OCI-LY7 (cell line): ENCODE data around the gene C14orf132. TPM values are rescaled to one million over a fixed set of nuclear protein-coding genes. Genes with fewer than 3 reads are reported as not detected.

Source experiments
- BruUV-seq: library from RNA; stranded (reverse); fragments of 400-500 nt; replicated peaks from 2 replicates; lab custom pipeline; 2021; lab: Mats Ljungman, UMichigan
- CTCF ChIA-PET: fragments of 300-600 bp; sonication (Branson Sonifier 250); formaldehyde crosslinking; loops from one replicate; lab custom pipeline; 2022; ENCODE audit warnings: antibody characterized with exemption; ENCODE audit not compliant: unreplicated experiment; lab: Charles Lee
- POLR2A ChIA-PET: fragments of 300-600 bp; sonication (Branson Sonifier 250); formaldehyde crosslinking; loops from one replicate; lab custom pipeline; 2022; ENCODE audit warnings: antibody characterized with exemption; lab: Charles Lee
- DNase-seq: peaks from one replicate; pipeline ENCODE4 v3.0.0-alpha.2; 2015; ENCODE audit warnings: low spot score
- H2AFZ ChIP-seq: fragments of 200-600 bp; sonication (generic), shearing (Covaris generic); 2 replicates; pipeline ENCODE4 v1.6.1; 2014; ENCODE audit warnings: mild to moderate bottlenecking, antibody characterized with exemption, low read length, moderate library complexity
- H3K27ac ChIP-seq: fragments of 200-600 bp; sonication (generic); 2 replicates; pipeline ENCODE4 v1.5.1; 2014; ENCODE audit warnings: mixed run types, low read depth, mild to moderate bottlenecking, moderate library complexity, low read length, inconsistent platforms; ENCODE audit not compliant: poor library complexity, severe bottlenecking
- H3K36me3 ChIP-seq: fragments of 200-600 bp; sonication (generic); 2 replicates; pipeline ENCODE4 v1.6.1; 2014; ENCODE audit warnings: mild to moderate bottlenecking, antibody characterized with exemption, low read length, moderate library complexity, mixed read lengths; ENCODE audit not compliant: insufficient read depth
- H3K4me1 ChIP-seq: fragments of 200-600 bp; sonication (generic); 2 replicates; pipeline ENCODE4 v1.5.1; 2014; ENCODE audit warnings: mild to moderate bottlenecking, low read length; ENCODE audit not compliant: insufficient read depth, poor library complexity, severe bottlenecking
- H3K4me2 ChIP-seq: fragments of 200-600 bp; sonication (generic); 2 replicates; pipeline ENCODE4 v1.6.1; 2014; ENCODE audit warnings: mild to moderate bottlenecking, low read length
- H3K4me3 ChIP-seq: fragments of 200-600 bp; sonication (generic); 2 replicates; pipeline ENCODE4 v1.5.1; 2014; ENCODE audit warnings: mild to moderate bottlenecking, low read depth, low read length; ENCODE audit not compliant: poor library complexity, severe bottlenecking
- H3K79me2 ChIP-seq: fragments of 200-600 bp; sonication (generic); 2 replicates; pipeline ENCODE4 v1.6.1; 2016; ENCODE audit warnings: low read depth, mild to moderate bottlenecking, low read length, moderate library complexity, mixed read lengths; ENCODE audit not compliant: insufficient read depth
- H3K9me2 ChIP-seq: fragments of 200-600 bp; sonication (generic); 2 replicates; pipeline ENCODE4 v1.6.1; 2016; ENCODE audit warnings: mild to moderate bottlenecking, low read length, mixed read lengths; ENCODE audit not compliant: insufficient read depth
- H3K9me3 ChIP-seq: fragments of 200-600 bp; sonication (generic); 2 replicates; pipeline ENCODE4 v1.6.1; 2014; ENCODE audit warnings: mild to moderate bottlenecking, mixed run types, low read length, mixed read lengths
- H4K20me1 ChIP-seq: fragments of 200-600 bp; sonication (generic); 2 replicates; pipeline ENCODE4 v1.6.1; 2014; ENCODE audit warnings: mild to moderate bottlenecking, antibody characterized with exemption, low read length, moderate library complexity, mixed read lengths; ENCODE audit not compliant: insufficient read depth
- CTCF ChIP-seq: fragments of 200-600 bp; sonication (generic); conservative IDR thresholded peaks from 2 replicates; pipeline ENCODE4 v1.5.1; 2014; ENCODE audit warnings: mild to moderate bottlenecking, antibody characterized with exemption, low read length, moderate library complexity, mixed read lengths
- EZH2phosphoT487 ChIP-seq: fragments of 200-600 bp; sonication (generic); IDR thresholded peaks from 2 replicates; pipeline ENCODE4 v1.6.1; 2018; ENCODE audit warnings: low read depth, borderline replicate concordance, mild to moderate bottlenecking, mixed run types, antibody characterized with exemption, low read length, moderate library complexity, mixed read lengths
- intact Hi-C: fragments of 100-400 bp; cut with micrococcal nuclease; formaldehyde crosslinking; loops from one replicate; pipeline ENCODE4 v1.10.0; 2022; ENCODE audit not compliant: unreplicated experiment
- total RNA-seq, 2 experiments: library from RNA; depleted of rRNA in 1 of 2; stranded (reverse); fragments of >200 nt in 1 of 2; shearing (Covaris generic) in 1 of 2; gene quantifications; 2 replicates each; pipeline ENCODE4 v1.2.3, GENCODE V29; 2014 to 2022

Gene C14orf132
- total RNA-seq, 2 experiments from 2014 or later, result 0.27 TPM; not detected in 1

- Histone ChIP-seq H3K79me2 (no peaks in the 10 kb centered on the region), H3K9me3 (no peaks in the 10 kb centered on the region), H4K20me1 (no peaks in the 10 kb centered on the region), H3K36me3 (no peaks in the 10 kb centered on the region), H3K27ac (no peak overlapping the region), H3K4me2 (no peak overlapping the region), H3K4me1 (no peaks in the 10 kb centered on the region), H3K4me3 (no peak overlapping the region), H2AFZ (no peak overlapping the region), H3K9me2 (no peaks in the 10 kb centered on the region)
- ChIA-PET POLR2A (no interaction called here), CTCF (interaction anchor here (0.8 kb wide), 1 partner anchor 41 kb away, joined by 3 read pairs; no protein-coding TSS in a partner anchor)
- intact Hi-C loops, result loop anchor here (5.0 kb wide), 1 partner anchor 220 kb away; no protein-coding TSS in a partner anchor
- DNase-seq, result no peak
- no TSS peak for BruUV-seq
- no peak for TF ChIP-seq CTCF
- no peak for TF ChIP-seq EZH2phosphoT487
Observed at GRCh38 chr14:96057738-96058137, 18.6 kb downstream of the C14orf132 start.

DNA sequence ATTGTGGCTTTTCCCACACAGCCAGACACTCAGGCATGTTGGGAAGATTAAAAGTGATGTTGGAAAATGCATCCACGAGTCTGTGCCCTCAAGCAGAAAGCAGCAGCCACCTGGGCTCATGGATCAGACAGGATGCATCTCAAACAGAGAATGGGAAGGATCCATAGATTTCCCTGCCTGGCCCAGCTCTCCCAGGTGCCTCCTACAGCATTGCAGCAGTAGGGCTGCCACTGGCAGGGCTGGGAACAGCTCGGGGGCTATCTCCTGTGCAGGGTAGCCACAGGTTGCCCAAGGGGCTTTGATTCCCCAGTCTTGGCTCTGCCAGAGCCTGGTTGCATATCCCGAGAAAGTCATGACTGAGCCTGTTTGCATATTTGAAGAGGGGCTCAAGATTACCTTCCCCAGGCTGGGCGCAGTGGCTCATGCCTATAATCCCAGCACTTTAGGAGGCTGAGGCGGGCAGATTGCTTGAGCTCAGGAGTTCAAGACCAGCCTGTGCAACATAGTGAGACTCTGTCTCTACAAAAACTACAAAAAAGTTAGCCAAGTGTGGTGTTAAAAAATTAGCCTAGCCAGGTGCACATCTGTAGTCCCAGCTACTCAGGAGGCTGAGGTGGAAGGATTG lies 19.5 kb downstream of the C14orf132 start:
- ChIA-PET POLR2A (no interaction called here), CTCF (no interaction called here)
- TF ChIP-seq CTCF (no peak), EZH2phosphoT487 (no peak)

DNA sequence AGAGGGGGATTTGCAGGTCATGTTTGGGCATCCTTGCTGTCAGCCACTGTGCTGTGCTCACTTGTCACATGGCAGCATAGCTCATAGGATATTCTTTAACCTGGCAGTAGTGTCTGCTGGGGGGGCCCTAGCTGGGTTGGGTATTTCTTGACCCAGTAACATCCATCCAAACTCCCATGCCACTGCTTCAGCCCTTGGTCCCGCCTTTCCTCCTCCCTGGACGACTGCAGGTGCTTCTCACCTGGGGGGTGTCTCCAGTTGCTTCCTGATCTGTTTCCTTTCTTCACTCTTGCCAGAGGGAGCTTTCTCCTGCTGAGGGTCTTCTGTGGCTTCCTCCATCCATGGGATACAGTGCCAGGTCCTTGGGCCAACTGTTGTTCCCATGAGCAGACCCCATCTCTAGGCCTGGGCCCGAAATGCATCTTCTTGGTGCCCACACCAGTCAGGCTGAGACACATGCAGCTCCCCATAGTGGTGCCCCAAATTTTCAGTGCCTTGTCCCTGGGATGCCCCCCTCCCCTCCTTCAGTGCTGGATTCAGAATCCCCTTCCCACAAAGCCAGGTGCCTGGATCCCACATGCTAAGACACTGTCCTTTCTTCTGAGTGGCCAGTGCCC lies 20.5 kb downstream of the C14orf132 start:
- Histone ChIP-seq H2AFZ (no peak overlapping the region), H3K27ac (no peak overlapping the region), H3K4me2 (no peak overlapping the region), H3K4me1 (peaks cover 2% of the 10 kb centered on the region), H3K9me2 (no peaks in the 10 kb centered on the region), H4K20me1 (no peaks in the 10 kb centered on the region), H3K9me3 (no peaks in the 10 kb centered on the region), H3K4me3 (no peak overlapping the region), H3K36me3 (no peaks in the 10 kb centered on the region), H3K79me2 (no peaks in the 10 kb centered on the region)
- TF ChIP-seq CTCF, result no peak
- TF ChIP-seq EZH2phosphoT487, result no peak
- ChIA-PET POLR2A (interaction anchor here (0.9 kb wide), 1 partner anchor 30 kb away, joined by 4 read pairs; no protein-coding TSS in a partner anchor), CTCF (no interaction called here)
- DNase-seq, result no peak
- BruUV-seq, result no TSS peak
- intact Hi-C loops, result loop anchor here (5.0 kb wide), 1 partner anchor 218 kb away; no protein-coding TSS in a partner anchor

More for the DNA sequence above, 19.5 kb downstream of the C14orf132 start:
- Histone ChIP-seq H3K4me2 (no peak overlapping the region), H3K27ac (no peak overlapping the region), H3K36me3 (no peaks in the 10 kb centered on the region), H3K79me2 (no peaks in the 10 kb centered on the region), H4K20me1 (no peaks in the 10 kb centered on the region), H3K4me3 (no peak overlapping the region), H3K9me3 (no peaks in the 10 kb centered on the region), H3K4me1 (no peaks in the 10 kb centered on the region), H3K9me2 (no peaks in the 10 kb centered on the region), H2AFZ (no peak overlapping the region)
- intact Hi-C loops, result loop anchor here (5.0 kb wide), 1 partner anchor 219 kb away; no protein-coding TSS in a partner anchor
- no TSS peak for BruUV-seq
- no peak for DNase-seq
